SW 1271 (cell line): ENCODE results near the gene ADAMTSL2.

Experiments used
- DNase-seq, 2 experiments: peaks; one replicate each; lab custom pipeline; 2025; lab: John Stamatoyannopoulos, UW

The ADAMTSL2 gene

GRCh38 chr9:133535306-133535877 is 888 bp downstream of the ADAMTSL2 start:
- DNase-seq, result no peak

GRCh38 chr9:133536080-133536479 is 1.6 kb downstream of the ADAMTSL2 start:
- DNase-seq, result no peak

- DNase-seq, result no peak
Measured at GRCh38 chr9:133536536-133536935, 2.0 kb downstream of the ADAMTSL2 start.

GRCh38 chr9:133537257-133537656 is 2.8 kb downstream of the ADAMTSL2 start:
- DNase-seq, result no peak

GRCh38 chr9:133538176-133538575 is 3.7 kb downstream of the ADAMTSL2 start:
- no peak for DNase-seq

GRCh38 chr9:133538851-133539833 is 4.6 kb downstream of the ADAMTSL2 start:
- DNase-seq, result no peak

- DNase-seq, result no peak
Measured at GRCh38 chr9:133539991-133540697, 5.6 kb downstream of the ADAMTSL2 start.

GRCh38 chr9:133540698-133541025 is 6.2 kb downstream of the ADAMTSL2 start:
- DNase-seq, result no peak

GRCh38 chr9:133542002-133542401 is 7.5 kb downstream of the ADAMTSL2 start:
- DNase-seq, result no peak

- DNase-seq, result no peak
Measured at GRCh38 chr9:133543772-133544467, 9.4 kb downstream of the ADAMTSL2 start.

- DNase-seq, result no peak
Measured at GRCh38 chr9:133545494-133546286, 11.2 kb downstream of the ADAMTSL2 start.

GRCh38 chr9:133546287-133546680 is 11.8 kb downstream of the ADAMTSL2 start:
- DNase-seq, result no peak

- no peak for DNase-seq
Measured at GRCh38 chr9:133547116-133547515, 12.6 kb downstream of the ADAMTSL2 start.

GRCh38 chr9:133551446-133551845 is 16.9 kb downstream of the ADAMTSL2 start:
- no peak for DNase-seq

GRCh38 chr9:133552236-133552635 is 17.7 kb downstream of the ADAMTSL2 start:
- no peak for DNase-seq

- no peak for DNase-seq
Measured at GRCh38 chr9:133553123-133553522, 18.6 kb downstream of the ADAMTSL2 start.

- no peak for DNase-seq
Measured at GRCh38 chr9:133553973-133554713, 19.6 kb downstream of the ADAMTSL2 start.

- no peak for DNase-seq
Measured at GRCh38 chr9:133554729-133555128, 20.2 kb downstream of the ADAMTSL2 start.

GRCh38 chr9:133556354-133556753 is 21.9 kb downstream of the ADAMTSL2 start:
- no peak for DNase-seq

GRCh38 chr9:133557581-133557980 is 23.1 kb downstream of the ADAMTSL2 start:
- DNase-seq, result no peak
